ENCODE measurements around the gene ZNF426.
A peak's percentile ranks its signal among the peaks of the same experiment; 100 is the strongest.
"Not testable (repeated sequence)": the region's sequence is repeated elsewhere in the genome, so short reads cannot be mapped to it uniquely, and the experiment has no call there.

The ZNF426 gene

DNA sequence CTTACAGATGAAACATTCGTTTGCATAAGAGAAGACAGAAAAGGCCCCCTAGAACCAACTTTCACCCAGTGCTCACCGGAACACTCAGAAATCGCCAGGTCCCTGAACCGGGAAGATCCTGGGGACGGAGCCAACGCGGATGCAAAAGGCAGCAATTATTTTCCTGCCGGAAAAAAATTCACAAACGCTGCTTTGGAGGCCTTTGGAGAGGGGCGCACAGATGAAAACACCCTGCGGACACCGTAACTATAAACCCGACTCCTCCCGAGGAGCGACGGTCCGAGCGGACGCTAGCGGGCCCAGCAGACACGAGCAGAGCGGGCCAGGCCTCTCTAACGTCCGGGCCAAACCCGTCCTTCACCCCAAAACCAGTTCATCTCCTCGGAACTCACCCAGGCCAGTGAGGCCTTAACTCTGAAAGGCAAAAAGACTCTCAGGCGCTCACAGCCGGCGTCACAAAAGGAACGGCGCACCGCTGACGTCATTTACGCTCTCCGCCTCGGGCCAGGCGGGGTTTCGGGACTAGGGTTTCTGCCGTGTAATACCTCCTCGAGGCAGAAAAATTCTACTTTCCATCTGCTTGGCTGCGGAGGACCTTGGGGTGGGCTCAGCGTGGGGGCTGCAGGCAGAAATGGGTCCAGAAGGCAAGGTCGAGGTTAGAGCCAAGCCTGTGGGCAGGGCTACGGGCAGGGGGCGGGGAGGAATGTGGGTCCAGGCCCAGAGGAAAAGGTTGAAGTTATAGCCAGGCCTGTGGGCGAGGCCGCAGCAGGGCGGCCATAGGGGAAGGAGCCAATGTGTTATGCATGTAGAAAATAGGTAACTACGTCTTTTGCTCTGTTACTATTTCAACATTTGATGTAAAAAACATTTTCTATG lies at the start of gene ZNF426:
ZNF426 (minus strand) TSS at position 463 of the 876 bp plus-strand sequence. CDS start 2,413 bp downstream, outside the sequence.
- H3K79me2 ChIP-seq (ENCODE audit: low read length), result peaks cover 27% of the 10 kb centered on the region
- H3K4me1 ChIP-seq (ENCODE audit: low read length), result no peaks in the 10 kb centered on the region; the same call in 1 of the 2 replicates
- H3K4me2 ChIP-seq (ENCODE audit: low read length), result peak within 1 kb of the TSS; percentile 68
- TF ChIP-seq EZH2phosphoT487 (IDR thresholded peaks at IDR 0.05; ENCODE audit: low read depth), result no peak
- TF ChIP-seq, protein P1, sequence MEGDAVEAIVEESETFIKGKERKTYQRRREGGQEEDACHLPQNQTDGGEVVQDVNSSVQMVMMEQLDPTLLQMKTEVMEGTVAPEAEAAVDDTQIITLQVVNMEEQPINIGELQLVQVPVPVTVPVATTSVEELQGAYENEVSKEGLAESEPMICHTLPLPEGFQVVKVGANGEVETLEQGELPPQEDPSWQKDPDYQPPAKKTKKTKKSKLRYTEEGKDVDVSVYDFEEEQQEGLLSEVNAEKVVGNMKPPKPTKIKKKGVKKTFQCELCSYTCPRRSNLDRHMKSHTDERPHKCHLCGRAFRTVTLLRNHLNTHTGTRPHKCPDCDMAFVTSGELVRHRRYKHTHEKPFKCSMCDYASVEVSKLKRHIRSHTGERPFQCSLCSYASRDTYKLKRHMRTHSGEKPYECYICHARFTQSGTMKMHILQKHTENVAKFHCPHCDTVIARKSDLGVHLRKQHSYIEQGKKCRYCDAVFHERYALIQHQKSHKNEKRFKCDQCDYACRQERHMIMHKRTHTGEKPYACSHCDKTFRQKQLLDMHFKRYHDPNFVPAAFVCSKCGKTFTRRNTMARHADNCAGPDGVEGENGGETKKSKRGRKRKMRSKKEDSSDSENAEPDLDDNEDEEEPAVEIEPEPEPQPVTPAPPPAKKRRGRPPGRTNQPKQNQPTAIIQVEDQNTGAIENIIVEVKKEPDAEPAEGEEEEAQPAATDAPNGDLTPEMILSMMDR (IDR thresholded peaks at IDR 0.05; ENCODE audit: low read depth, low read length), result no peak
- no peaks in the 10 kb centered on the region for H3K27me3 ChIP-seq (ENCODE audit: low read depth, low read length)
- H3K4me3 ChIP-seq (ENCODE audit: low read length), result peak within 1 kb of the TSS; percentile 92
- H4K20me1 ChIP-seq (ENCODE audit: insufficient read depth, low read length), result no peaks in the 10 kb centered on the region
- no peaks in the 10 kb centered on the region; the same call in 1 of the 2 replicates for H3K9me3 ChIP-seq (ENCODE audit: insufficient read depth, low read length)
- peak within 1 kb of the TSS; percentile 73 for H3K27ac ChIP-seq (ENCODE audit: low read length)
- H3K9ac ChIP-seq (ENCODE audit: low read length), result peak within 1 kb of the TSS; percentile 75
- H3K36me3 ChIP-seq (replicated peaks; ENCODE audit: low read depth, low read length), result peaks cover 31% of the 10 kb centered on the region
- H2AFZ ChIP-seq (ENCODE audit: low read depth, low read length), result peak within 1 kb of the TSS; percentile 86

DNA sequence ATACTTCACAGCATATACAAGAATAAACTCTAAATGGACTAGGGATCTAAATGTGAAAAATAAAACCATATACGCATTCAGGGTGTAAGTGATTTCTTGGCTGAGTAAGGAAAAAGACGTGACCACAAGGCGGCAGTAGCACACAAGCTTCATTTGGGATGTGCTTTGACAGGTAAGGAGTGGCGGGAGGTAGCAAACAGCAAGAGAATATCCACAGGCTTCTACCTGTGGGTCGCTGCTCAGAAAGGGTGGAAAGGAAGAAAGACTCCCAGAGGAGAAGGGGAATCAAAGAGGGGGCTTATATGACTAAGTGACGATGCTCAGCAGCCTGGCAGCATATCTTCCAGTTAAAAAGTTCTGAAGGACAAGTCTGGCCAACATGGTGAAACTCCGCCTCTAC lies 48.3 kb upstream of the ZNF426 start:
- Histone ChIP-seq H3K9ac (ENCODE audit: low read length) (peak overlapping the region; percentile 50), H3K79me2 (ENCODE audit: low read length) (peaks cover 29% of the 10 kb centered on the region), H3K27me3 (ENCODE audit: low read depth, low read length) (peaks cover under 1% of the 10 kb centered on the region; the same call in 1 of the 2 replicates), H3K4me2 (ENCODE audit: low read length) (peak overlapping the region; percentile 55), H3K9me3 (ENCODE audit: insufficient read depth, low read length) (no peaks in the 10 kb centered on the region), H3K27ac (ENCODE audit: low read length) (no peak overlapping the region), H4K20me1 (ENCODE audit: insufficient read depth, low read length) (peaks cover 5% of the 10 kb centered on the region; the same call in 1 of the 2 replicates), H2AFZ (ENCODE audit: low read depth, low read length) (peak overlapping the region; percentile 79), H3K4me1 (ENCODE audit: low read length) (peaks cover 8% of the 10 kb centered on the region; the same call in 1 of the 2 replicates), H3K36me3 (replicated peaks; ENCODE audit: low read depth, low read length) (peaks cover 10% of the 10 kb centered on the region), H3K4me3 (ENCODE audit: low read length) (peak overlapping the region; percentile 63)
- TF ChIP-seq, protein P1 (IDR thresholded peaks at IDR 0.05; ENCODE audit: low read depth, low read length), result peak; percentile 75
- no peak for TF ChIP-seq EZH2phosphoT487 (IDR thresholded peaks at IDR 0.05; ENCODE audit: low read depth)

DNA sequence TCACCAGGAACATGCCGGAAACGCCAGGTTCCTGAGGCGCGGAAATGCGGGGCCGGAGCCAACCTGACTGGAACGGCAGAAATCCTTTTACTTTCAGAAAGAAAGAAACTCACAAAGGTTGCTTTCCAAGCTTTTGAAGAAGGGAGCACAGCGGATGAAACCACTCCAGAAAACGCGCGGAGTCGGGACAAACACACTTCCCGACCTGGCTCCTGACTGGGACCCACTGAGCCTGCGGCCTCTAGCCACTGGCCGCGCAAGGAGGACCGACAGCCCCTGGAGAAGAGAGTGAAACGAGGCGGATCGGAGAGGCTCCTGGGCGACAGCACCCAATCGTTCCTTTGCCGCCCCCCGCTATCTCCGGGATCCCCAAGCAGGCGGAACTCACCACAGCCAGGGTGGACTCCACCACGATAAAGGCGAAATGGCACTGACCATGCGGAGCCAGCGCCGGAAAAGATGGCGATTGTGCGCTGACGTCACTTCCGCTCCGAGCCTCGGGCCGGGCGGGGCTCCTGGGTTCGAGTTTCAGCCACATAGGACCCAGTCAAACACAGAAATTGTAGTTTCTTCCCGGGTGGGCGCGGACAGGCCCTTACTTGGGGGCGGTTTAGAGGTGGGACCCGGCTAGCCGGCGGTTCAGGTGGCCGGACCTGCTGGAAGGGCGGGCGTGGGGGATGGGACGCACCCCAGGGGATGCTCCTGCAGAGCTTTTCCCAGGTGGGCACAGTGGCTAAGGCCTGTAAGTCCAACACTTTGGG lies 45.8 kb upstream of the ZNF426 start, which contains the start of gene ZNF121:
ZNF121 (minus strand) TSS at position 432 of the 761 bp plus-strand sequence. CDS start 16,407 bp downstream, outside the sequence.
- Histone ChIP-seq H3K36me3 (replicated peaks; ENCODE audit: low read depth, low read length) (peaks cover 34% of the 10 kb centered on the region), H4K20me1 (ENCODE audit: insufficient read depth, low read length) (peaks cover 25% of the 10 kb centered on the region), H3K27me3 (ENCODE audit: low read depth, low read length) (no peaks in the 10 kb centered on the region), H3K79me2 (ENCODE audit: low read length) (peaks cover 54% of the 10 kb centered on the region), H3K4me1 (ENCODE audit: low read length) (peaks cover 8% of the 10 kb centered on the region; the same call in 1 of the 2 replicates), H3K9me3 (ENCODE audit: insufficient read depth, low read length) (peaks cover 17% of the 10 kb centered on the region; the same call in 1 of the 2 replicates), H3K9ac (ENCODE audit: low read length) (peak within 1 kb of the TSS; percentile 84), H3K4me3 (ENCODE audit: low read length) (peak within 1 kb of the TSS; percentile 81), H3K4me2 (ENCODE audit: low read length) (peak within 1 kb of the TSS; percentile 62), H3K27ac (ENCODE audit: low read length) (peak within 1 kb of the TSS; percentile 63), H2AFZ (ENCODE audit: low read depth, low read length) (peak within 1 kb of the TSS; percentile 91)
- TF ChIP-seq EZH2phosphoT487 (IDR thresholded peaks at IDR 0.05; ENCODE audit: low read depth), result no peak
- TF ChIP-seq, protein P1 (IDR thresholded peaks at IDR 0.05; ENCODE audit: low read depth, low read length), result no peak

DNA sequence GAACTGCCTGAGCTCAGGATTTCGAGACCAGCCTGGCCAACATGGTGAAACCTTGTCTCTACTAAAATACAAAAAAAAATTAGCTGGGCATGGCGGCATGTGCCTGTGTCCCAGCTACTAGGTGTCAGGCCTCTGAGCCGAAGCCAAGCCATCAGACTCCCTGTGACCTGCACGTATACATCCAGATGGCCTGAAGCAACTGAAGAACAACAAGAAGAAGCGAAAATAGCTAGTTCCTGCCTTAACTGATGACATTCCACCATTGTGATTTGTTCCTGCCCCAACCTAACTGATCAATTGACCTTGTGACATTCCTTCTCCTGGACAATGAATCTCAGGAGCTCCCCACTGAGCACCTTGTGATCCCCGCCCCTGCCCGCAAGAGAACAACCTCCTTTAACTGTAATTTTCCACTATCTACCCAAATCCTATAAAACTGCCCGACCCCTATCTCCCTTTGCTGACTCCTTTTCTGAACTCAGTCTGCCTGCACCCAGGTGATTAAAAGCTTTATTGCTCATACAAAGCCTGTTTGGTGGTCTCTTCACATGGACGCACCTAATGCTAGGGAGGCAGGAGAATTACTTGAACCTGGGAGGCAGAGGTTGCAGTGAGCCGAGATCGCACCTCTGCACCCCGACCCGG lies 43.8 kb upstream of the ZNF426 start:
- peaks cover 38% of the 10 kb centered on the region for H4K20me1 ChIP-seq (ENCODE audit: insufficient read depth, low read length)
- H3K4me2 ChIP-seq (ENCODE audit: low read length); H3K27me3 ChIP-seq (ENCODE audit: low read depth, low read length); H3K4me1 ChIP-seq (ENCODE audit: low read length); H2AFZ ChIP-seq (ENCODE audit: low read depth, low read length); H3K27ac ChIP-seq (ENCODE audit: low read length); H3K9ac ChIP-seq (ENCODE audit: low read length); H3K4me3 ChIP-seq (ENCODE audit: low read length): not testable (repeated sequence)
- peaks cover 33% of the 10 kb centered on the region; the same call in 1 of the 2 replicates for H3K9me3 ChIP-seq (ENCODE audit: insufficient read depth, low read length)
- H3K79me2 ChIP-seq (ENCODE audit: low read length), result peaks cover 74% of the 10 kb centered on the region
- peaks cover 52% of the 10 kb centered on the region for H3K36me3 ChIP-seq (replicated peaks; ENCODE audit: low read depth, low read length)

Measured in OCI-LY3 (cell line).